Lung (tissue), 12 donors: Measurements from ENCODE around the gene DCST1. TPM values are rescaled to one million over a fixed set of nuclear protein-coding genes. Genes with fewer than 3 reads are reported as not detected.
A peak's percentile ranks its signal among the peaks of the same experiment; 100 is the strongest.

Experiments
- ATAC-seq: fragments of 200-7000 bp; cut with Tn5 transposase; one replicate; pipeline ENCODE4 v1.9.1; 2020; ENCODE audit warnings: moderate number of reproducible peaks; ENCODE audit not compliant: insufficient read depth, low FRiP score
- DNase-seq, 3 donors: peaks; one replicate each; pipeline ENCODE4 v3.0.0-alpha.2; 2013 to 2017
- H3K27ac ChIP-seq, 2 donors: one replicate each; pipeline ENCODE4 v1.5.1; 2013; ENCODE audit warnings: mild to moderate bottlenecking in 2 of 2, moderate library complexity in 2 of 2, control low read depth in 1 of 2, inconsistent platforms in 1 of 2, low read depth in 1 of 2, low read length in 1 of 2
- H3K27me3 ChIP-seq, 3 donors: one replicate each; pipeline ENCODE4 v1.5.1; 2013; ENCODE audit warnings: low read length in 2 of 3; ENCODE audit not compliant: control insufficient read depth in 3 of 3, insufficient read depth in 3 of 3
- H3K36me3 ChIP-seq, 4 donors: one replicate each; pipeline ENCODE4 v1.5.1; 2013; ENCODE audit warnings: low read length in 4 of 4, mild to moderate bottlenecking in 1 of 4, moderate library complexity in 1 of 4; ENCODE audit not compliant: control insufficient read depth in 4 of 4, insufficient read depth in 4 of 4
- H3K4me1 ChIP-seq, 5 donors: one replicate each; pipeline ENCODE4 v1.5.1; 2013; ENCODE audit warnings: low read length in 5 of 5, mild to moderate bottlenecking in 2 of 5, moderate library complexity in 1 of 5; ENCODE audit not compliant: control insufficient read depth in 5 of 5, insufficient read depth in 5 of 5
- H3K4me3 ChIP-seq: one replicate; pipeline ENCODE4 v1.5.1; 2013; ENCODE audit warnings: mild to moderate bottlenecking, control low read depth, moderate library complexity
- H3K9ac ChIP-seq, 2 donors: one replicate each; pipeline ENCODE4 v1.5.1; 2013; ENCODE audit warnings: low read length in 2 of 2, control low read depth in 1 of 2; ENCODE audit not compliant: insufficient read depth in 1 of 2
- H3K9me3 ChIP-seq, 4 donors: one replicate each; pipeline ENCODE4 v1.5.1; 2013; ENCODE audit warnings: low read length in 3 of 4, mild to moderate bottlenecking in 1 of 4, moderate library complexity in 1 of 4; ENCODE audit not compliant: control insufficient read depth in 4 of 4, insufficient read depth in 3 of 4
- CTCF ChIP-seq: IDR thresholded peaks from 2 replicates; pipeline ENCODE4 v1.5.1; 2012; ENCODE audit warnings: mild to moderate bottlenecking; ENCODE audit errors: control extremely low read depth, extremely low read depth
- WGBS, 2 donors: extraction: QIAGEN DNeasy Blood & Tissue Kit; methylation state at CpG; one replicate each; pipeline ENCODE4 v1.1.7; 2013; 5-methylcytosine and 5-hydroxymethylcytosine counted together
- polyA plus RNA-seq, 2 donors: library from polyadenylated mRNA; stranded (reverse); fragments of 200-250 nt; gene quantifications; one replicate each; pipeline ENCODE4 v1.2.1, GENCODE V29; 2013
- total RNA-seq, 2 donors: library from RNA; depleted of rRNA in 1 of 2; stranded (reverse); fragments of >200 nt in 1 of 2; gene quantifications; one replicate each; pipeline ENCODE4 v1.2.1, GENCODE V29; 2014 to 2021
- donor health status: control.
- donor health status: control.
- donor health status: Bipolar disorder and iron deficiency.
- donor health status: healthy.
- donor health status: DM: yes; HTN: yes; CAD: no.

The DCST1 gene
- total and polyA plus RNA-seq, 4 donors: 0.08 to 0.20 TPM; not detected in 2

- DNase-seq (peak in 1 of 3 donors; percentile 34), ATAC-seq (no peak)
- no peaks in the 10 kb centered on the region for H3K9me3 ChIP-seq
- no peaks in the 10 kb centered on the region for H3K27me3 ChIP-seq
- H3K4me3 ChIP-seq: peak overlapping the region; percentile 18
- peaks cover 0 to 31% (median 3%) of the 10 kb centered on the region in 4 donors for H3K36me3 ChIP-seq
- peaks cover 0 to 33% (median 12%) of the 10 kb centered on the region in 5 donors for H3K4me1 ChIP-seq
- WGBS, 2 donors: 22 to 26% methylated on average over 12 of the region's 12 CpGs
- no peak for TF ChIP-seq CTCF
- H3K27ac ChIP-seq: peak overlapping the region; percentile 52 to 68
- no peak overlapping the region for H3K9ac ChIP-seq
Observed at GRCh38 chr1:155052439-155053395, 19.1 kb downstream of the DCST1 start.

GRCh38 chr1:155053531-155054105 lies 20.0 kb downstream of the DCST1 start:
- TF ChIP-seq CTCF: no peak
- Histone ChIP-seq H3K27ac (peak overlapping the region in 1 of 2 donors; percentile 34), H3K36me3 (peaks cover 0 to 40% (median 3%) of the 10 kb centered on the region in 4 donors), H3K4me3 (no peak overlapping the region), H3K9ac (no peak overlapping the region), H3K27me3 (no peaks in the 10 kb centered on the region), H3K4me1 (peaks cover 0 to 33% (median 12%) of the 10 kb centered on the region in 5 donors), H3K9me3 (peaks cover 0 to 2% (median 0%) of the 10 kb centered on the region in 4 donors)
- no peak for DNase-seq
- WGBS, 2 donors: 90 to 91% methylated on average over 7 of the region's 7 CpGs
- no peak for ATAC-seq

GRCh38 chr1:155057104-155057503 lies 23.5 kb downstream of the DCST1 start:
- Histone ChIP-seq H3K9me3 (peaks cover 0 to 2% (median 0%) of the 10 kb centered on the region in 4 donors), H3K4me3 (no peak overlapping the region), H3K4me1 (peaks cover 0 to 16% (median 6%) of the 10 kb centered on the region in 5 donors), H3K27ac (no peak overlapping the region), H3K27me3 (peaks cover 0 to 4% (median 0%) of the 10 kb centered on the region in 3 donors), H3K9ac (no peak overlapping the region), H3K36me3 (peaks cover 0 to 55% (median 4%) of the 10 kb centered on the region in 4 donors)
- DNase-seq (no peak), ATAC-seq (no peak)
- TF ChIP-seq CTCF: no peak
- WGBS, 2 donors: 95 to 97% methylated on average over 8 of the region's 8 CpGs
